ENCODE data around the gene ZSCAN22.

GRCh38 chr19:58336820-58337219 is 10.0 kb downstream of the ZSCAN22 start:
- TF ChIP-seq MAX (IDR thresholded peaks at IDR 0.05; ENCODE audit: insufficient read depth, insufficient read length) (no peak), CTCF (IDR thresholded peaks at IDR 0.05; ENCODE audit: extremely low read depth in 1 of 2, insufficient read depth in 1 of 2, low read depth in 1 of 2, low read length in 2 of 2) (no peak), POLR2A (IDR thresholded peaks at IDR 0.05; ENCODE audit: low read depth, low read length) (no peak), MYC (IDR thresholded peaks at IDR 0.05; ENCODE audit: low read depth, low read length) (no peak), POLR2AphosphoS5 (IDR thresholded peaks at IDR 0.05; ENCODE audit: insufficient read depth, low read depth, low read length) (no peak), JUN (IDR thresholded peaks at IDR 0.05; ENCODE audit: borderline replicate concordance, insufficient read depth, insufficient read length, low read depth) (no peak), EZH2 (IDR thresholded peaks at IDR 0.05; ENCODE audit: borderline replicate concordance, low read depth, low read length, severe bottlenecking) (no peak), FOS (IDR thresholded peaks at IDR 0.05; ENCODE audit: borderline replicate concordance, insufficient read depth, low read length) (no peak)
